HepG2 (cell line): ENCODE measurements around the gene RRAS2. TPM values are rescaled to one million over a fixed set of nuclear protein-coding genes. Genes with fewer than 3 reads are reported as not detected.

Experiments
- CBX2 ChIP-seq, 2 experiments: fragments of 200-600 bp in 1 of 2; sonication (generic); formaldehyde crosslinking in 1 of 2; IDR thresholded peaks; 2 replicates each; pipeline versions ENCODE4 v1.7.0 to v1.8.1; 2018 to 2022; ENCODE audit warnings: low read depth in 2 of 2, low read length in 1 of 2, mild to moderate bottlenecking in 1 of 2, missing genetic modification reagents in 1 of 2
- CCDC6 ChIP-seq: sonication (generic); formaldehyde crosslinking; IDR thresholded peaks from 2 replicates; pipeline ENCODE4 v1.8.1; 2022; ENCODE audit warnings: mild to moderate bottlenecking, missing genetic modification reagents, moderate library complexity
- EP300 ChIP-seq, 3 experiments: sonication (generic) in 1 of 3; formaldehyde crosslinking in 1 of 3; IDR thresholded peaks; 2 replicates each; pipeline versions ENCODE4 v1.5.1 to v1.6.1; 2011 to 2020; ENCODE audit warnings: low read depth in 2 of 3, low read length in 2 of 3, borderline replicate concordance in 1 of 3, improper control_type of control experiment in 1 of 3, mild to moderate bottlenecking in 1 of 3, missing genetic modification reagents in 1 of 3, moderate library complexity in 1 of 3
- HDAC1 ChIP-seq: sonication (generic); formaldehyde crosslinking; IDR thresholded peaks from 2 replicates; pipeline ENCODE4 v1.5.1; 2020; ENCODE audit warnings: mild to moderate bottlenecking, missing genetic modification reagents
- HDAC2 ChIP-seq: sonication (generic); formaldehyde crosslinking; IDR thresholded peaks from 2 replicates; pipeline ENCODE4 v1.4.0; 2020; ENCODE audit warnings: missing genetic modification reagents
- HIVEP1 ChIP-seq: sonication (generic); formaldehyde crosslinking; IDR thresholded peaks from 2 replicates; pipeline ENCODE4 v1.4.0; 2020; ENCODE audit warnings: mild to moderate bottlenecking, missing genetic modification reagents
- HOXA5 ChIP-seq: sonication (generic); formaldehyde crosslinking; IDR thresholded peaks from 2 replicates; pipeline ENCODE4 v1.4.0; 2020; ENCODE audit warnings: missing genetic modification reagents
- IRX3 ChIP-seq: sonication (generic); formaldehyde crosslinking; IDR thresholded peaks from 2 replicates; pipeline ENCODE4 v1.8.1; 2023; ENCODE audit warnings: mild to moderate bottlenecking, low read depth, missing genetic modification reagents, borderline replicate concordance
- KLF12 ChIP-seq: sonication (generic); formaldehyde crosslinking; IDR thresholded peaks from 2 replicates; pipeline ENCODE4 v1.4.0; 2020; ENCODE audit warnings: missing genetic modification reagents, borderline replicate concordance
- MIXL1 ChIP-seq: IDR thresholded peaks from 2 replicates; pipeline ENCODE4 v1.6.1; 2016
- MXI1 ChIP-seq: IDR thresholded peaks from 3 replicates; pipeline ENCODE4 v1.6.1; 2012; ENCODE audit warnings: low read depth, low read length, inconsistent platforms, borderline replicate concordance
- NONO ChIP-seq, 2 experiments: fragments of 450-650 bp in 1 of 2; sonication (generic) in 1 of 2; formaldehyde crosslinking in 1 of 2; IDR thresholded peaks in 1 of 2; conservative IDR thresholded peaks in 1 of 2; 2 replicates each; pipeline versions ENCODE4 v1.6.1 to v1.8.0; 2017 to 2022; ENCODE audit warnings: mild to moderate bottlenecking in 1 of 2, missing genetic modification reagents in 1 of 2, moderate library complexity in 1 of 2
- POLR2A ChIP-seq, 2 experiments: IDR thresholded peaks; 2 replicates each; pipeline ENCODE4 v1.6.1; 2011; ENCODE audit warnings: low read depth in 2 of 2, low read length in 2 of 2, mild to moderate bottlenecking in 1 of 2, moderate library complexity in 1 of 2; ENCODE audit not compliant: insufficient read depth in 1 of 2
- RNF2 ChIP-seq: fragments of 450-650 bp; conservative IDR thresholded peaks from 2 replicates; pipeline ENCODE4 v1.6.1; 2016; ENCODE audit warnings: low read depth
- SKI ChIP-seq: fragments of 450-650 bp; IDR thresholded peaks from one replicate; pipeline ENCODE4 v1.6.1; 2018; ENCODE audit warnings: mild to moderate bottlenecking; ENCODE audit not compliant: partially characterized antibody
- SPEN ChIP-seq: sonication (generic); formaldehyde crosslinking; IDR thresholded peaks from 2 replicates; pipeline ENCODE4 v1.5.1; 2020; ENCODE audit warnings: low read depth, mild to moderate bottlenecking, missing genetic modification reagents
- TAF1 ChIP-seq: sonication (generic); formaldehyde crosslinking; IDR thresholded peaks from 2 replicates; pipeline ENCODE4 v1.4.0; 2020; ENCODE audit warnings: missing genetic modification reagents
- TOPORS ChIP-seq: sonication (generic); formaldehyde crosslinking; IDR thresholded peaks from 2 replicates; pipeline ENCODE4 v1.8.0; 2023; ENCODE audit warnings: mild to moderate bottlenecking, missing genetic modification reagents
- ZBTB38 ChIP-seq: sonication (generic); formaldehyde crosslinking; IDR thresholded peaks from 2 replicates; pipeline ENCODE4 v1.5.1; 2020; ENCODE audit warnings: mild to moderate bottlenecking, missing genetic modification reagents
- ZFX ChIP-seq: sonication (generic); formaldehyde crosslinking; IDR thresholded peaks from 2 replicates; pipeline ENCODE4 v1.4.0; 2020; ENCODE audit warnings: mild to moderate bottlenecking, low read depth, missing genetic modification reagents, moderate library complexity
- ZNF709 ChIP-seq: sonication (generic); formaldehyde crosslinking; IDR thresholded peaks from 2 replicates; pipeline ENCODE4 v1.5.0; 2020; ENCODE audit warnings: mild to moderate bottlenecking, missing genetic modification reagents
- polyA plus RNA-seq, 8 experiments: library from polyadenylated mRNA; depleted of rRNA in 3 of 8; stranded (reverse) in 7 of 8; unstranded in 1 of 8; fragments of >200 nt; fragmentation: Illumina TruSeq in 4 of 8; extraction: Trizol in 4 of 8; gene quantifications; 2 replicates each; pipeline versions ENCODE4 v1.2.1 to v1.2.3, GENCODE V29; 2011 to 2016; ENCODE audit warnings: low read depth in 4 of 8, missing spikeins in 1 of 8, mixed read lengths in 1 of 8; ENCODE audit not compliant: insufficient read depth in 1 of 8
- total RNA-seq, 5 experiments: library from RNA; depleted of rRNA; stranded (reverse); fragments of >200 nt; fragmentation: Illumina TruSeq; extraction: Trizol; gene quantifications; 2 replicates each; pipeline ENCODE4 v1.2.3, GENCODE V29; 2016; ENCODE audit warnings: low read depth in 1 of 5
- TF ChIP-seq, protein P1 (sequence below): sonication (generic); formaldehyde crosslinking; IDR thresholded peaks from 2 replicates; pipeline ENCODE4 v1.5.1; 2020; ENCODE audit warnings: mild to moderate bottlenecking, missing genetic modification reagents, moderate library complexity
- TF ChIP-seq, protein P2 (sequence below): fragments of 450-650 bp; IDR thresholded peaks from 2 replicates; pipeline ENCODE4 v1.6.1; 2016
- TF ChIP-seq, protein P3 (sequence below): sonication (generic); formaldehyde crosslinking; IDR thresholded peaks from 2 replicates; pipeline ENCODE4 v1.4.0; 2020; ENCODE audit warnings: missing genetic modification reagents, borderline replicate concordance

RRAS2 gene
- total and polyA plus RNA-seq, 2 of the 13 experiments (the other 11 are each of a cell fraction or from before 2014, with no cell fraction given), result 19.0 to 44.1 TPM

DNA sequence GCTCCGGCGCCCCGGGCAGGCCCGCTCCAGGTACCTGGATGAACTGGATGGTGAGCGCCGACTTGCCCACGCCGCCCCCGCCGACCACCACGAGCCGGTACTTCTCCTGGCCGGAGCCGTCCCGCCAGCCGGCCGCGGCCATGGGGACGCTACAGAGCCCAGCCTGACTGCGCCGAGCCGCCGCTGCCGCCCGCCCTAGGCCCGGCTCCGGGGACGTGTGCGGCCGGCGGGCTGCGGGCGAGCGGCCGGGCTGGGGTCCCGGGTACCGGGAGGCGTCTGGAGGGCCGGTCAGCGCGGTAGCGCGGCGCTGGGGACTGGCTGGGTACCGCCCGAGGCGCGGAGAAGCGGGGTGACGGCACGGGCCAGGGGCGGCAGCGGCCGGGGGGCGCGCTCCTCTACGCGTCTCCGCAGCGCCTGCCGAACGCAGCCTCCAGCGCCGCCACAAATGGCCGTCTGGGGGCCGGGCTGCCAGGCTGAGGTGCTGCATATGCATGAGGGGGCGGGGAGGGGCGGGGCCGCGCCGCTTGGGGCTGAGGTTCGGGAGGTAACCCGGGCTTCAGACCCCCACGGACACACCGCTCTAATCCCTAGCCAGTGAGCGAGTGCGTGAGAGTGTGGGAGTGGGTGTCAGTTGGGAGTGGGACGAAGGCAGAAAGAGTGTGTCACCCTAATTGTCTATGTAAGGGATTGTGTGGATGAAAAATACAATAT lies at the start of gene RRAS2 (continued):
- TF ChIP-seq, protein P1, sequence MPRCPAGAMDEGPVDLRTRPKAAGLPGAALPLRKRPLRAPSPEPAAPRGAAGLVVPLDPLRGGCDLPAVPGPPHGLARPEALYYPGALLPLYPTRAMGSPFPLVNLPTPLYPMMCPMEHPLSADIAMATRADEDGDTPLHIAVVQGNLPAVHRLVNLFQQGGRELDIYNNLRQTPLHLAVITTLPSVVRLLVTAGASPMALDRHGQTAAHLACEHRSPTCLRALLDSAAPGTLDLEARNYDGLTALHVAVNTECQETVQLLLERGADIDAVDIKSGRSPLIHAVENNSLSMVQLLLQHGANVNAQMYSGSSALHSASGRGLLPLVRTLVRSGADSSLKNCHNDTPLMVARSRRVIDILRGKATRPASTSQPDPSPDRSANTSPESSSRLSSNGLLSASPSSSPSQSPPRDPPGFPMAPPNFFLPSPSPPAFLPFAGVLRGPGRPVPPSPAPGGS (CRISPR knock-in tag), result peak; percentile 21; the same call in 1 of the 2 replicates
- TF ChIP-seq MIXL1 (no peak), HDAC2 (peak; percentile 21; the same call in 1 of the 2 replicates), ZBTB38 (CRISPR knock-in tag) (0 out of 2 replicates have a peak, but pooled peaks have one; percentile 23), POLR2A (IDR thresholded peaks at IDR 0.05; ENCODE audit: insufficient read depth in 1 of 2, low read depth in 2 of 2, low read length in 2 of 2) (peak; percentile 76 to 93), ZNF709 (CRISPR knock-in tag) (0 out of 2 replicates have a peak, but pooled peaks have one; percentile 39), CBX2 (IDR thresholded peaks at IDR 0.05; ENCODE audit: low read depth, low read length) (no peak), CBX2 (CRISPR knock-in tag; IDR thresholded peaks at IDR 0.05; ENCODE audit: low read depth) (no peak), IRX3 (no peak), MXI1 (0 out of 3 replicates have a peak, but pooled peaks have one; percentile 12), KLF12 (CRISPR knock-in tag) (peak; percentile 66; the same call in 1 of the 2 replicates), CCDC6 (peak; percentile 53; the same call in 1 of the 2 replicates), HIVEP1 (CRISPR knock-in tag) (no peak), ZFX (peak; percentile 62), SKI (peak; percentile 86), SPEN (CRISPR knock-in tag) (peak; percentile 39; the same call in 1 of the 2 replicates), TAF1 (peak; percentile 0; the same call in 1 of the 2 replicates), RNF2 (0 out of 2 replicates have a peak, but pooled peaks have one; percentile 19), TOPORS (0 out of 2 replicates have a peak, but pooled peaks have one; percentile 51), NONO (IDR thresholded peaks at IDR 0.05) (no peak), NONO (CRISPR knock-in tag; conservative IDR thresholded peaks at IDR 0.05) (peak; percentile 19; the same call in 1 of the 2 replicates), HOXA5 (CRISPR knock-in tag) (peak; percentile 36; the same call in 1 of the 2 replicates), HDAC1 (0 out of 2 replicates have a peak, but pooled peaks have one; percentile 18), EP300 (IDR thresholded peaks at IDR 0.05; ENCODE audit: low read depth in 2 of 2, low read length in 2 of 2) (0 out of 4 replicates have a peak, but pooled peaks of 1 of the 2 experiments have one; percentile 34), EP300 (CRISPR knock-in tag; IDR thresholded peaks at IDR 0.05; ENCODE audit: borderline replicate concordance) (no peak)
- TF ChIP-seq, protein P2, sequence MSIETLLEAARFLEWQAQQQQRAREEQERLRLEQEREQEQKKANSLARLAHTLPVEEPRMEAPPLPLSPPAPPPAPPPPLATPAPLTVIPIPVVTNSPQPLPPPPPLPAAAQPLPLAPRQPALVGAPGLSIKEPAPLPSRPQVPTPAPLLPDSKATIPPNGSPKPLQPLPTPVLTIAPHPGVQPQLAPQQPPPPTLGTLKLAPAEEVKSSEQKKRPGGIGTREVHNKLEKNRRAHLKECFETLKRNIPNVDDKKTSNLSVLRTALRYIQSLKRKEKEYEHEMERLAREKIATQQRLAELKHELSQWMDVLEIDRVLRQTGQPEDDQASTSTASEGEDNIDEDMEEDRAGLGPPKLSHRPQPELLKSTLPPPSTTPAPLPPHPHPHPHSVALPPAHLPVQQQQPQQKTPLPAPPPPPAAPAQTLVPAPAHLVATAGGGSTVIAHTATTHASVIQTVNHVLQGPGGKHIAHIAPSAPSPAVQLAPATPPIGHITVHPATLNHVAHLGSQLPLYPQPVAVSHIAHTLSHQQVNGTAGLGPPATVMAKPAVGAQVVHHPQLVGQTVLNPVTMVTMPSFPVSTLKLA, result no peak
- TF ChIP-seq, protein P3, sequence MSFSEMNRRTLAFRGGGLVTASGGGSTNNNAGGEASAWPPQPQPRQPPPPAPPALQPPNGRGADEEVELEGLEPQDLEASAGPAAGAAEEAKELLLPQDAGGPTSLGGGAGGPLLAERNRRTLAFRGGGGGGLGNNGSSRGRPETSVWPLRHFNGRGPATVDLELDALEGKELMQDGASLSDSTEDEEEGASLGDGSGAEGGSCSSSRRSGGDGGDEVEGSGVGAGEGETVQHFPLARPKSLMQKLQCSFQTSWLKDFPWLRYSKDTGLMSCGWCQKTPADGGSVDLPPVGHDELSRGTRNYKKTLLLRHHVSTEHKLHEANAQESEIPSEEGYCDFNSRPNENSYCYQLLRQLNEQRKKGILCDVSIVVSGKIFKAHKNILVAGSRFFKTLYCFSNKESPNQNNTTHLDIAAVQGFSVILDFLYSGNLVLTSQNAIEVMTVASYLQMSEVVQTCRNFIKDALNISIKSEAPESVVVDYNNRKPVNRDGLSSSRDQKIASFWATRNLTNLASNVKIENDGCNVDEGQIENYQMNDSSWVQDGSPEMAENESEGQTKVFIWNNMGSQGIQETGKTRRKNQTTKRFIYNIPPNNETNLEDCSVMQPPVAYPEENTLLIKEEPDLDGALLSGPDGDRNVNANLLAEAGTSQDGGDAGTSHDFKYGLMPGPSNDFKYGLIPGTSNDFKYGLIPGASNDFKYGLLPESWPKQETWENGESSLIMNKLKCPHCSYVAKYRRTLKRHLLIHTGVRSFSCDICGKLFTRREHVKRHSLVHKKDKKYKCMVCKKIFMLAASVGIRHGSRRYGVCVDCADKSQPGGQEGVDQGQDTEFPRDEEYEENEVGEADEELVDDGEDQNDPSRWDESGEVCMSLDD (CRISPR knock-in tag), result peak; percentile 41; the same call in 1 of the 2 replicates
